HUDEP-2 (cell line): ENCODE measurements around the gene KRTAP5-3.
"Not testable (repeated sequence)": the region's sequence is repeated elsewhere in the genome, so short reads cannot be mapped to it uniquely, and the experiment has no call there.

Experiments used
- DNase-seq, 76 experiments: peaks; one replicate each; lab custom pipeline; 2025; ENCODE audit not compliant: unreplicated experiment in 76 of 76; lab: John Stamatoyannopoulos, UW

KRTAP5-3 gene

DNA sequence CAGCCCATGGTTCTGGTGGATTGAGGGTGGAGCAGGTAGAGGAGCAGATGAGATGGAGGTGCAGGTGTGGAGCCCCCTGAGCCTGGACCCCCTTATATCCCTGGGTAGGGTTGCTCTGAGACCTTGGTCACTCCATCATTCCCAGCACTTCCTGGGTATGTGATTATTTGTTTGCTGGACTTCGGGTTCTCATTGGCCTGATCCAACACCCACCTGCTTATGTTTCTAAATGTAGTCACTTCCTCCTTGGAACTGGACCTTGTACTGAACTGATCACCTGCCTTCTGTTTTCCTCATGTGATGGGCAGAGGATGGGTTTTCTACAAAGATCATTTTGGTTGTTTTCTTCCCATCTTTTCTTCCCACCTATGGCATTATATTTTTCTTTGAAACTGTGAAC is 13.8 kb upstream of the KRTAP5-3 start, which contains the start of gene KRTAP5-4:
KRTAP5-4 (minus strand) TSS at position 53 of the 400 bp plus-strand sequence; CDS start at position 8, 45 bp downstream.
- no peak for DNase-seq

DNA sequence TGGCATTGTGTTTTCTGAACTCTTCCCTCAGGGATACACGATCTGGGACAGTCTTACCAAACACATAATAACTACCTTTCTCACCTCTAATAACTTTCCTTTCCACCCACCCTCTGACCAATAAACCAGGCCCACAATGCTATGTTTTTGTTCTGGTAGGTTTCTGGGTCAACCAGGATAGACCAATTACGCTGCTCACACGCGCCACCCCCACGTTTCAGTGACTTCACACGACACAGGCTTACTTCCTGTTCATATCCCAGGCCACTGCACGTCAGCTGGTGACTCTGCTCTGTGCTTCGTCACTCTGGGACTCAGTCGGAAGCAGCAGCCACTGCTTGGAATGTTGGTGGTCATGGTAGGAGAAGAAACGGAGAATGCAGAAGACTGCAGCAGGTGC is 11.2 kb upstream of the KRTAP5-3 start:
- DNase-seq, result no peak

DNA sequence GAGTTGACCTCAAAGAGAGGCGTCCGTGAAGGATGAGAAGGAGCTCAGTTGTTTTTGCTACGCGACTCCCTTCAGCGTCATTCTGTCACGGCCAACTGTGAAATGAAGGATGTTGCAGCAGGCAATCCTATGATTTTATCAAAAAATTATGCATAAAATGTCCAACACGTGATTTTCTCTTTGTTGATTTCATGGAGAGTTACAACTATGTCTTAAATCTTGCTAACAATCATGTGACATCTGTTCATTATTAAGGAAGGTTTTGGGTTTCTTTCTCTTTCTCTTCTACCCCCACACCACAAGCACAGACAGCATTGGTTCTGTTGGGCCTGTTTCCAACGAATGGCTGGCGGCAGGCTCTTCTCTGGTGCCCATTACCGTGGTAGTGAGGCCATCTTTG is 10.0 kb upstream of the KRTAP5-3 start:
- DNase-seq, result no peak

DNA sequence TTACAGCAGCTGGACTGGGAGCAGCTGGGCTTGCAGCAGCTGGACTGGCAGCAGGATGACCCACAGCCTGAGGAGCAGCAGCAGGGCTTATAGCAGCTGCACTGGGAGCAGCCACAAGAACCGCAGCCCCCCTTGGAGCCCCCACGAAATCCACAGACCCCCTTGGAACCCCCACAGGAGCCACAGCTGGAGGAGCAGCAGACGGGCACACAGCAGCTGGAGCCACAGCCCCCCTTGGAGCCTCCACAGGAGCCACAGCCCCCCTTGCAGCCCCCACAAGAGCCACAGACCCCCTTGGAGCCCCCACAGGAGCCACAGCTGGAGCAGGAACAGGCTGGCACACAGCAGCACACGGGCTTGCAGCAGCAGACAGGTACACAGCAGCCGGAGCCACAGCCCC is 362 bp downstream of the KRTAP5-3 start:
- not testable (repeated sequence) for DNase-seq

DNA sequence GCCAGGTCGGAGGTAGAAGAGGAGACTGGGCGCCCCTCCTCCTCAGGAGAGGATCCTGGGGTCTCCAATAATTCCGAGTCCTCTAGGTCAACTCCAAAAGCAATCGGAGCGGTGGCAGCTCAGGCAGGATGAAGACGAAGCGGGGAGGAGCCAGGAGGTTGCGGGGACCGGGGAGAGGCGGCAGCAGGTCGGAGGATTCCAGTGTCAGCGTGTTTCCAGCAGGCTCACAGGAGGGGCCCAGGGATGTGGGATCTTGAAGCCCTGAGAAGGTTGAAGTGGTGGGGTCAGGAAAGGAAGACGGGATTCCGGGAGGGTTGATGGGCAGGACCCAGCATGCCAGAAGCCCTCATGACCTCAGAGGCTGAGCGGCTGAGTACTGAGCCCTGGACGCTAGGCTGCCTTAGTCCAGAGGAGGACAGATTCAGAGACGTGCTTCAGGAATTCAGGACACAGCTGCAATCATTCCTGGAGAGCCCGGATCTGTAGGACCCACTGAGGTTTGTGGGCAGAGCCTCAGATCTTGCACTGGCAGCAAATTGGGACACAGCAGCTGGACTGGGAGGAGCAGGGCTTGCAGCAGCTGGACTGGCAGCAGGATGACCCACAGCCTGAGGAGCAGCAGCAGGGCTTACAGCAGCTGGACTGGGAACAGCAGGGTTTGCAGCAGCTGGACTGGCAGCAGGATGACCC is 962 bp downstream of the KRTAP5-3 start:
- not testable (repeated sequence) for DNase-seq

DNA sequence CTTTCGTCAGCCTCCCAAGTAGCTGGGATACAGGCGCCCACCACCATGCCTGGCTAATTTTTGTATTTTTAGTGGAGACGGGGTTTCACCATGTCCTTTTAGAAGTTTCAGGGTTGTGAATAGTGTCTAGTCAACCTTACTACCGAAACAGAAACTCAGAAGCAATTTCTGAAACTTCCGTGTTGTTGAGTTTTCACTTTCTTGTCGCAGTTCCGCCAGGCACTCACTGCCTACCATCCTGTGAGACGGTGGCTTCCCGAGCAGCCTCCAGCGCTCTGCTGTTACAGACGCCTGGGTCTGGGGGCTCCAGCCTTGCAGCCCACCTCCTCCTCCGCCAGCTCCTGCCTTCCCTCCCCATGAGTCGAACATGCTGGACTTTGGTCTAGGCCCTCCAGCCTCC is 2.3 kb downstream of the KRTAP5-3 start:
- not testable (repeated sequence) for DNase-seq

DNA sequence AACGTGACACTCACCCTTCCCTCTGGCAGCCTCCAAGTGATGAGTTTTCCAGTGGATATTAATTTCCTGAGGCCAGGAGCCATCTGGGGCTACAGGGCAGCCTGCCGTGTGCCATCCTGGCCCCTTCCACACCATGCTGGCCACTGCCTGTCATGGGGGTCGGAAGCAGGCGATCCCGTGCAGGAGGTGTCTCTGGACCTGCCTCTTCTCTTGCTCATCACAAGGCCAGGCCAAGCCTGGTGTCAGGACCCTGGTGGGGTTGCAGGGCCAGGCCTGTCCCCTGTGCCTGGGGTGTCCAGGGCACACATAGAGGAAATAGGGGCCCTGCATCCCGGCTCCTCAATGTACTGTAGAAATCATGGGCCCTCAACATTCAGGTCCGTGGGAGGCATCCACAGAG is 3.6 kb downstream of the KRTAP5-3 start:
- DNase-seq, result no peak

DNA sequence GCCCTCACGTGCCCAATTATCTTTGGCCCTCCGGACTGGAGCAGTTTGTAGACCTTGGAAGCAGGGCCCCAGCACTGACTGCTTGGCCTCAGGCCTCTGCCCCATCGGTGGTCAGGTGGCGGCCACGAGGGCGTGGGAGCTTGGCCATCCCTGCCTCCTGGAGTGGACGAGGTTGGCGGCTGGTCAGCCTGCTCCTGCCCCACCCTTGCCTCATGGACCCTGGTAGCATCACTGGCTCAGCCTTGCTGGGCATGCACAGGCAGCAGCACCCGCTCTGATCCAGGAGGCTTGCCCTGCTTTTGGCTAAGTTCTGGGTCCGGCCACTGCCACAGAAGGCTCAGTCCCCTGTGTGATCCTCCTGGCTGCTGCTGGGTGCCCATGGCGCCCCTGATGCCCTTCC is 4.1 kb downstream of the KRTAP5-3 start:
- no peak for DNase-seq

DNA sequence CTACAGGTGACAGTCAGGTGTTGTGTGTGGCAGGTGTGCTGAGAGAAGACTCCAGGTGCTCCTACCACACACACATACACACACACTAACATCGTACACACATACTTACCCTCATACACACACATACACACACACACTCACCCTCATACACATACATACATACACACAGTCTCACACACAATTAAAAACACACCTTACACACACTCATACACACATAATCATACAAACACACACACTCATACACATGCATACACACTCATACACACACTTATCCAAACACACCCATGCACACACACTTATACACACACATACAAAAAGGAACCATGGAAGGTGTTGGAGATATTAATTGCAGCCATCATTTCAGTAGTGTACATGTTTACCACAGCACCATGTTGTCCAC is 4.6 kb downstream of the KRTAP5-3 start:
- DNase-seq, result no peak

DNA sequence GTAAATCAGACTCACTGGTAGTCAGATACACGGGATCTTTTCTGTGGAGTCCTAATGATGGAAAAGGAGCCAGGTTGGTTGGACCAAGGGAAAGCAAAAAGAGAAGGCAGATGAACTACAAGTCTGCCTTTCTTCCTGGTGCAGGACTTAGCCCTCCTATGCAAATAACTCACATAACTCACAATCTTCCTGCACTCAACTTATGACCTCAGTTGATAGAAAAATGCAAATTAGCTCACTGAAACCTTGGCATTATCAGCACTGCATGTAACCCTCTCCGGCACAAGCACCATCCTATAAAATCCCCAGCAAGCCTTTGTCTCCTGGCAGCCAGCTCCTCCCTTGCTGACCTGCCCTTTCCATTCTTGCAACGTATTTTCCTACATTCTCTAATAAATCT is 6.6 kb downstream of the KRTAP5-3 start:
- DNase-seq, result not testable (repeated sequence)

DNA sequence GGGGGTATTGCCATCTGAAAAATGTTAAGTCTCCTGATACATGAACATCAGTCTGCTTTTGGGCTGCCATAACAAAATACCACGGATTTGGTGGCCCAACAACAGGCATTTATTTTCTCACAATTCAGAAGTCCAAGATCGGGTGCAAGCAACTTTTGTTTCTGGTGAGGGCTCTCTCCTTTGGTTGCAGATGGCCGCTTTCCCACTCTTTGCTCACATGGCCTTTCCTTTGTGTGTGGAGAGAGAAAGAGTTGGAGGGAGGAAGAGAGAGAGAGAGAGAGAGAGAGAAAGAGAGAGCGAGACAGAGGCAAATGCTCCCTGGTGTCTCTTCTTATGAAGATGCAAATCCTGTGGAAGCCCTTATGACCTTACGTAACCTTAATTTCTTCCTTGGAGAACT is 7.6 kb downstream of the KRTAP5-3 start:
- no peak for DNase-seq

DNA sequence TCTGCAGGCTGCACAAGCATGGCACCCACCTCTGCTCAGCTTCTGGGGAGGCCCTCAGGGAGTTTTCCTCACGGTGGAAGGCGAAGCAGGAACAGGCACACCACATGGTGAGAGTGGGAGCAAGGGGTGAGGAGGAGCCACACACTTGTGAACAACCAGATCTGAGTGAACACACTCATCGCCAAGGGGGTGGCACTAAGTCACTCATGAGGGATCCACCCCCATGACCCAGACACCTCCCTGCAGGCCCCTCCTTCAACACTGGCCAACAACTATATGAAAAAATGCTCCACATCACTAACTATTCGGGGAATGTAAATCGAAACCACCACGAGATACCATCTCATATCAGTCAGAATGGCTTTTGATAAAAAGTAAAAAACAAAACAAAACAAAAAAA is 9.4 kb downstream of the KRTAP5-3 start:
- DNase-seq, result no peak

DNA sequence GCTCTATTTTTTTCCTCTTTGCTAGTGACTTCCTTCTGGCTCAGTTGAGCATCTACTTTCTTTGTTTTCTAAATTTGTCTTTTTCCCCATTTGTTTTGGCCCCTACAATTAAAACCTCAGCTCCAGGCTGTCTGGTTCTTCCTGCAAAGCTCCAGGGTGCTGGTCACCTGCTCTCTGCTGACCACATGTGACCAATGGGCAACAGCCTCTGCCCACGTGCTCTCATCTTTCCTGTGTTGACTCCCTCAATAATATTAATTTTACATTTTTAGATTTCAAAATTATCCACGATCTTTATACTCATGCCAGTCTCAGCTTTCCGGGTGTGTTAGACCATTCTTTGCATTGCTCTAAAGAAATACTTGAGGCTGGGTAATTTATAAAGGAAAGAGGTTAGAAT is 9.9 kb downstream of the KRTAP5-3 start:
- not testable (repeated sequence) for DNase-seq

DNA sequence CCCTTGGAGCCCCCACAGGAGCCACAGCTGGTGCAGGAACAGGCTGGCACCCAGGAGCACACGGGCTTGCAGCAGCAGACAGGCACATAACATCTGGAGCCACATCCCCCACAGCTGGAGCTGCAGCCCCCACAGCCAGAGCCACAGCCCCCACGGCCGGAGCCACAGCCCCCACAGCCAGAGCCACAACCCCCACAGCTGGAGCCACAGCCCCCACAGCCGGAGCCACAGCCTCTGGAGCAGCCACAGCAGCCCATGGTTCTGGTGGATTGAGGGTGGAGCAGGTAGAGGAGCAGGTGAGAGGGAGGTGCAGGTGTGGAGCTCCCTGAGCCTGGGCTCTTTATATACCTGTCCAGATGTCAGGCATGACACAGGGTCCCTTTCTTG is 10.3 kb downstream of the KRTAP5-3 start, which contains the start of gene KRTAP5-2:
KRTAP5-2 (minus strand) TSS at position 301 of the 387 bp plus-strand sequence; CDS start at position 257, 44 bp downstream.
- no peak for DNase-seq

DNA sequence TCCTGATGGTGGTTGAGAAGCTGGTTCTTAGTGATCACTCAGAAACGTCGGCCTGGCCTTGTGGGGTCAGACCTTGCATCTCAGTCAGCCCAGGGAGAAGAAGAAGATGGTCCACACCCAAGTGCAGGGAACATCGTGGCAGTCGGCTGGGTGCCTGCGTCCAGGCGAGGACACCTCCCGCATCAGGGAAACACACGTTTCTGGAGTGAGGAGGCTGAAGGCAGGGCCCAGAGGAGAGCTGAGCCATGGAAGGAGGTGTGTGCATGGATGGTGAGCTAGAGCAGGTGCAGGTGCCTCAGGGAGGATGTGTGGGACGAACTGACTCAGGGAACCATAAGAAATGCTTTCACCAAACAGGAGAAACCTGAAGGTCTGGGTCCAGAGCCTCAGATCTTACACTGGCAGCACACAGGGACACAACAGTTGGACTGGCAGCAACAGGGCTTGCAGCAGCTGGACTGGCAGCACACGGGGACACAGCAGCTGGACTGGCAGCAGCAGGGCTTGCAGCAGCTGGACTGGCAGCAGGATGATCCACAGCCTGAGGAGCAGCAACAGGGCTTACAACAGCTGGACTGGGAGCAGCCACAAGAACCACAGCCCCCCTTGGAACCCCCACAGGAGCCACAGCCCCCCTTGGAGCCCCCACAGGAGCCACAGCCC is 10.8 kb downstream of the KRTAP5-3 start:
- no peak for DNase-seq

DNA sequence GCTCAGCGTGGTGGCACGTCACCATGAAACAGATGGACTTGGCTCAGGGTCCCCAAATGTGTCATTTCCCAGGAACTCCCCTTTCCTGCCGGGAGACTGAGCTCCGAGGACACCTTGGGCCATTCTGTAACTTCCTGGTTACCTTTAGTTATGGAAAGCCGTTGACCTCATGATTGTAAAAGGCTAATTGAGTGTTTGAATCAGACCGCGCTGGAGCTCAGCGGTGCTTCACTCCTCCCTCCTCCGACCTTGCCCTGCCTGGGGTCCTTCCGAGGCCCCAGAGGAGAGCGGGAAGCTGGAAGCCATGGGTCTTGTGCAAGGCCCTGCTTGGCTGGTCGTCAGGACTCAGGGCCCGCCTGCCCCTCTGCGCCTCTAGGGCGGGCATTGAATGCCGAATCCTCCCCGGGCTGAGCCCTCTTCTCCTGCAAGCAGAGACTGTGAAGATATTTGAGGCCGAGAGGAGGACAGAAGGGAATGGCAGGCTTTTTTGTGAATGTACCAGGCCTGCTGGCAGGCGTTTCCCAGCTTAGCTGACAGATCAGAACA is 11.6 kb downstream of the KRTAP5-3 start:
- not testable (repeated sequence) for DNase-seq

DNA sequence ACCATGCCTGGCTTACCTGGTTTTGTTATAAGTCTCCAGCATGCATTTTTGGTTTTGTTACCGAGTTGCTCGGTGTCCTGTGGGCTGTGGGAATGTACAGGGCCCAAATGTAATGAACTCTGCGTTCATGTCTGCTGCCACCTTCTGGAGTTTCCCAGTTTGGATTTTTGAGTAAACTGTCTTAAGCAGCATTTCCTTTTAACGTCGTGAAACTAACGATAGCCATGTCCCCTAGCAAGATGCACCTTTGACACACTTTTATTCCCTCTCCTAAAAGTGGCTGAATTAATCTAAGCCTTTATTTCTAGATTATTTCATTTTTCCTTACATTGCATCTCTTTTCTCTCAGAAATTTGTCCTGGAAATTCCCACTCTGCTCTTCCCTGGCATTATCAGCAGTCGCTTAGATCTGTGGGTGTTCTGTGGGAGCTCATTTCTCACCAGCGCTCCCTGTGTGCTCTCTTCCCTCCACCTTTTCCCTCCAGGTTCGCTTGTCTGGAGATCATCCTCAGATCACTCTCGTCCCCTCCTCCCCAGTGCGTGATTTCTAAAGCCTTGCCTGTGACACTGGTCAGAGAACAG is 12.2 kb downstream of the KRTAP5-3 start:
- not testable (repeated sequence) for DNase-seq

DNA sequence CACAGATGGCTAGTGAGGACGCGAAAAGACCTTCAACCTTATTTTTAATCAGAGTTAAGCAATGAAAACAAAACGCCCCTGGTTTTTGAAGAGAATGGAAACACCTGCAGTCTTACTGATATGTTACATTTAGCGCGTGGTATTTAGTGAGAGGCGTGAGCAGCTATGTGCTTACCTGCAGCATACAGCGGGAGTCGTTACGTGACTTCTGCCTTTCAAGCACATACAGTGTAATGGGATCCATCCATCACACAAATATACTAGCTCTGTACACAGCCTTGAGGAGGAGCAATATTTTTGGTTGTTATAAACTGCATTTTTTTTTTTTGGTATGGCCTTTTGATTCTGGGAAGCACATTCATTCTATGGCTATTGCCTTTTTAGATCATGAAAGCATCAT is 15.6 kb downstream of the KRTAP5-3 start:
- no peak for DNase-seq

DNA sequence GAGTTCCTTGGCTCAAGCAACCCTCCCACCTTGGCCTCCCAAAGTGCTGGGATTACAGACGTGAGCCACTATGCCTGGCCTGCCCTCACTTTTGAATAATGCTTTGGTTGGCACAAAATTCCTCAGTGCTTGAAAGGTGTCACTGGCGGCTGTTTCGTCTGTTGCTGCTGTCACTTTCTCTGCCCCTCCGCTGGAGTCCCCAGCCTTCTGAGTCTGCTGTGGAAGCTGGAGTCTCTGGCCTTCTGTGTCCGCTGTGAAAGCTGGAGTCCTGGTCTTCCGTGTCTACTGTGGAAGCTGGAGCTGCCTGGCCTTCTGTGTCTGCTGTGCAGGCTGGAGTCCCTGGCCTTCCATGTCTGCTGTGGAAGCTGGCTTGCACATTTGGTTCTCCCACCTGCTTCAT is 18.3 kb downstream of the KRTAP5-3 start:
- no peak for DNase-seq

DNA sequence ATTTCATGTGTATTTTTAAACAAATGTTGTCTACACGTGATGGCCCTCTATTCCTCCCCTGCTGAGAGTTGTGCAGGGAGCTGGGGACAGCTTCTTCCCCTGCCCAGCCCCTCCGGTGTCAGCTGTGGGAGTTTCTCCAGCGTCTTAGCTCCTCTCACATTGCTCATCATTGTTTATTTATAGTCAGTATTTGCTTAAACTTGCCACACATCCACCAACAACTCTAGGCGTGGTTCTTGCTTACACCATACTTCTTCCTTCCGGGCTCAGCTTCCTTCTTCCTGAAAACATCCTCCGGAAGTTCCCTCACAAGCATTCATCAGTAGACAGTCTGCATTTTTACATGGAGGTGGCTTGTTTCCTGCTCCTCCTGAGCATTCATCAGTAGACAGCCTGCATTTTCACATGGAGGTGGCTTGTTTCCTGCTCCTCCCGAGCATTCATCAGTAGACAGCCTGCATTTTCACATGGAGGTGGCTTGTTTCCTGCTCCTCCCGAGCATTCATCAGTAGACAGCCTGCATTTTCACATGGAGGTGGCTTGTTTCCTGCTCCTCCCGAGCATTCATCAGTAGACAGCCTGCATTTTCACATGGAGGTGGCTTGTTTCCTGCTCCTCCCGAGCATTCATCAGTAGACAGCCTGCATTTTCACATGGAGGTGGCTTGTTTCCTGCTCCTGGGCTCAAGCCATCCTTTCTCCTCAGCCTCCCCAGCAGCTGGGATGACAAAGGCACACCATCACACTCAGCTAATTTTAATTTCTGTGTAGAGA is 18.9 kb downstream of the KRTAP5-3 start:
- DNase-seq, result not testable (repeated sequence)

DNA sequence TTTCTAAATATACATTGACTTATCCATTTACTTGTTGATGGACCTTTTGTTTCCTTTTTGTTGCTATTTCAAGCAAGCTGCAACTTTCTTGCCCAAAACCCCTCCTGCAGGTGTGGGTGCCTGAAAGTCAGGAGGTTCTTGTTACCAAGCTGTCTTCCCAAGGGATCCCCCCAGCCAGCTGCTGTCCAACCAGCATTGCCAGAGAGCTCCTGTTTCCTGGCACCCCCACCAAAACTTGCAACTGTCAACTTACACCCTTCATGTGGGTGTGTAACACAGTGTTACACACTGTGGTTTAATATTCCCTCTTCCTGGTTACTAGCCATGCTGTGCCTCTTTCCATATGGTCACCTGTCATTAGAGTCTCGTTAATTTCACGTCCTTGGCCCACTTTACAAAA is 21.6 kb downstream of the KRTAP5-3 start:
- no peak for DNase-seq
